ENCODE measurements around the gene GAL3ST3. TPM values are rescaled to one million over a fixed set of nuclear protein-coding genes. Genes with fewer than 3 reads are reported as not detected.

GAL3ST3 gene
- total and polyA plus RNA-seq, 4 donors = not detected

DNA sequence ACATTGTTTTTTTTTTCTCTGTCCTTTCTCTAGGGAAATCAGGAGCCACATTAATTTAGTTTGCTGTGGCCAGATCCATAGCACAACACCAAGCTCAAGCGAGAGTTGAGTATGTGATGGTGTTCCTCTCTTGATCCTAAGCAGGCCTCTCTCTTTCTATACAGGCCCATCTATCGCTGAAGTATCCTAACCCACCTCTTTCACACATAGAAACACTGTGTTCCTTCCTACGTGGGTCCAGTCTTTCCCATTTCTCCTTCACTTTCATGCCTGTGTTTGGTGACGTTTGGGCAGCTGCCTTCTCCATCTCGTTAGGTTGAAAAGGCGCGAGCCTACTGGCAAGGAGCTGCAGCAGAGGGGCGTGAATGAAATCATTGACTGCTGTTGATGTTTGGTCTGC, 23.6 kb upstream of the GAL3ST3 start:
- peak overlapping the region in 1 of 2 donors; percentile 33 for H3K27ac ChIP-seq (ENCODE audit: low read depth in 1 of 2, low read length in 1 of 2)
- no peaks in the 10 kb centered on the region for H3K9me3 ChIP-seq (ENCODE audit: control insufficient read depth in 4 of 4, insufficient read depth in 3 of 4, low read length in 3 of 4)
- DNase-seq (no peak), ATAC-seq (ENCODE audit: insufficient read depth, low FRiP score) (no peak)
- peaks cover 4 to 27% (median 18%) of the 10 kb centered on the region in 4 donors for H3K36me3 ChIP-seq (ENCODE audit: control insufficient read depth in 4 of 4, insufficient read depth in 4 of 4, low read length in 4 of 4)
- 85 to 90% methylated on average over 8 of the region's 8 CpGs for WGBS, 2 donors
- H3K9ac ChIP-seq (ENCODE audit: insufficient read depth in 1 of 2, low read length in 2 of 2) = no peak overlapping the region
- TF ChIP-seq, protein P1, sequence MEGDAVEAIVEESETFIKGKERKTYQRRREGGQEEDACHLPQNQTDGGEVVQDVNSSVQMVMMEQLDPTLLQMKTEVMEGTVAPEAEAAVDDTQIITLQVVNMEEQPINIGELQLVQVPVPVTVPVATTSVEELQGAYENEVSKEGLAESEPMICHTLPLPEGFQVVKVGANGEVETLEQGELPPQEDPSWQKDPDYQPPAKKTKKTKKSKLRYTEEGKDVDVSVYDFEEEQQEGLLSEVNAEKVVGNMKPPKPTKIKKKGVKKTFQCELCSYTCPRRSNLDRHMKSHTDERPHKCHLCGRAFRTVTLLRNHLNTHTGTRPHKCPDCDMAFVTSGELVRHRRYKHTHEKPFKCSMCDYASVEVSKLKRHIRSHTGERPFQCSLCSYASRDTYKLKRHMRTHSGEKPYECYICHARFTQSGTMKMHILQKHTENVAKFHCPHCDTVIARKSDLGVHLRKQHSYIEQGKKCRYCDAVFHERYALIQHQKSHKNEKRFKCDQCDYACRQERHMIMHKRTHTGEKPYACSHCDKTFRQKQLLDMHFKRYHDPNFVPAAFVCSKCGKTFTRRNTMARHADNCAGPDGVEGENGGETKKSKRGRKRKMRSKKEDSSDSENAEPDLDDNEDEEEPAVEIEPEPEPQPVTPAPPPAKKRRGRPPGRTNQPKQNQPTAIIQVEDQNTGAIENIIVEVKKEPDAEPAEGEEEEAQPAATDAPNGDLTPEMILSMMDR (IDR thresholded peaks at IDR 0.05; ENCODE audit: control extremely low read depth, extremely low read depth) = no peak
- peaks cover 0 to 21% (median 13%) of the 10 kb centered on the region in 5 donors for H3K4me1 ChIP-seq (ENCODE audit: control insufficient read depth in 5 of 5, insufficient read depth in 5 of 5, low read length in 5 of 5)
- no peak overlapping the region for H3K4me3 ChIP-seq
- no peaks in the 10 kb centered on the region for H3K27me3 ChIP-seq (ENCODE audit: control insufficient read depth in 3 of 3, insufficient read depth in 3 of 3, low read length in 2 of 3)

- H3K36me3 ChIP-seq (ENCODE audit: control insufficient read depth in 4 of 4, insufficient read depth in 4 of 4, low read length in 4 of 4) = peaks cover 4 to 32% (median 21%) of the 10 kb centered on the region in 4 donors
- no peaks in the 10 kb centered on the region for H3K27me3 ChIP-seq (ENCODE audit: control insufficient read depth in 3 of 3, insufficient read depth in 3 of 3, low read length in 2 of 3)
- no peaks in the 10 kb centered on the region for H3K9me3 ChIP-seq (ENCODE audit: control insufficient read depth in 4 of 4, insufficient read depth in 3 of 4, low read length in 3 of 4)
- no peak overlapping the region for H3K4me3 ChIP-seq
- TF ChIP-seq, protein P1 (IDR thresholded peaks at IDR 0.05; ENCODE audit: control extremely low read depth, extremely low read depth) = no peak
- peaks cover 0 to 21% (median 13%) of the 10 kb centered on the region in 5 donors for H3K4me1 ChIP-seq (ENCODE audit: control insufficient read depth in 5 of 5, insufficient read depth in 5 of 5, low read length in 5 of 5)
- ATAC-seq (ENCODE audit: insufficient read depth, low FRiP score) = no peak
- DNase-seq = no peak
- 83 to 84% methylated on average over 3 of the region's 3 CpGs for WGBS, 2 donors
- H3K27ac ChIP-seq (ENCODE audit: low read depth in 1 of 2, low read length in 1 of 2) = peak overlapping the region in 1 of 2 donors; percentile 33
- H3K9ac ChIP-seq (ENCODE audit: insufficient read depth in 1 of 2, low read length in 2 of 2) = peak overlapping the region in 1 of 2 donors; percentile 51
Observed at GRCh38 chr11:66072081-66072480, 23.1 kb upstream of the GAL3ST3 start.

DNA sequence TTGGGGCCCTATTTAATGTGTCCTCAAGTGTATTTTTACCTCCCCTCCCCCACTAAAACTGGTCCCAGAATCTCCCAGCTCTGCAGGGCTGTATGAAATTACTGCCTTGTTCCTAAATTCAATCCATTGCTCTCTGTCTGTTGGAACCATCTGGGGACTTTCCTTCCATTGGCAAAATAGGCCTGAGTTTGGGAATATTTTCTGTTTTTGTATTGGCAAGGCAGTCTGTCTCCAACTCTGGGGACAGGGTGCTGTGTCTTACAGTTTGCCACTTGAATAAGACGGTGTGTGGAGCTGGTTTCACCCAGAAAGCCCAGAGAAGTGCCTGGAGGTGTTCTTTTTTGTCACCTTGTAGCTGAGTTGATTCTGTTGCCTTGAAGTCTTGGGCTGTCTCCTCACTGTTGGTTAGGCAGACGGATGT, 22.4 kb upstream of the GAL3ST3 start:
- Histone ChIP-seq H3K36me3 (ENCODE audit: control insufficient read depth in 4 of 4, insufficient read depth in 4 of 4, low read length in 4 of 4) (peaks cover 4 to 31% (median 23%) of the 10 kb centered on the region in 4 donors), H3K27ac (ENCODE audit: low read depth in 1 of 2, low read length in 1 of 2) (peak overlapping the region; percentile 85 to 97), H3K27me3 (ENCODE audit: control insufficient read depth in 3 of 3, insufficient read depth in 3 of 3, low read length in 2 of 3) (no peaks in the 10 kb centered on the region), H3K9ac (ENCODE audit: insufficient read depth in 1 of 2, low read length in 2 of 2) (peak overlapping the region in 1 of 2 donors; percentile 51), H3K4me3 (peak overlapping the region; percentile 97), H3K9me3 (ENCODE audit: control insufficient read depth in 4 of 4, insufficient read depth in 3 of 4, low read length in 3 of 4) (no peaks in the 10 kb centered on the region), H3K4me1 (ENCODE audit: control insufficient read depth in 5 of 5, insufficient read depth in 5 of 5, low read length in 5 of 5) (peaks cover 0 to 21% (median 11%) of the 10 kb centered on the region in 5 donors)
- ATAC-seq (ENCODE audit: insufficient read depth, low FRiP score) (no peak), DNase-seq (no peak)
- WGBS, 2 donors = 22 to 26% methylated on average over 2 of the region's 2 CpGs
- TF ChIP-seq, protein P1 (IDR thresholded peaks at IDR 0.05; ENCODE audit: control extremely low read depth, extremely low read depth) = no peak
